Activated CD8-positive, alpha-beta T cell treated with anti-CD3 and anti-CD28 coated beads for 36 hours (primary cell): ENCODE data around the gene MAP3K1. TPM values are rescaled to one million over a fixed set of nuclear protein-coding genes. Genes with fewer than 3 reads are reported as not detected.

ENCODE experiments used
- ATAC-seq: fragments of 200-7000 bp; cut with Tn5 transposase; one replicate; pipeline ENCODE4 v1.10.0; 2021; ENCODE audit warnings: mild to moderate bottlenecking, moderate library complexity
- CTCF ChIA-PET: fragments of 350-600 bp; sonication (Branson Sonifier 250); formaldehyde crosslinking; loops from one replicate; lab custom pipeline; 2021; ENCODE audit warnings: antibody characterized with exemption; lab: Charles Lee
- POLR2A ChIA-PET: fragments of 350-600 bp; sonication (Branson Sonifier 250); formaldehyde crosslinking; loops from one replicate; lab custom pipeline; 2021; ENCODE audit warnings: antibody characterized with exemption; lab: Charles Lee
- DNase-seq: peaks from one replicate; pipeline ENCODE4 v3.0.0-alpha.2; 2020
- H3K27ac Mint-ChIP-seq: one replicate; pipeline ENCODE4 v1.8.0; 2021; ENCODE audit warnings: mild to moderate bottlenecking, mixed read lengths
- H3K27me3 Mint-ChIP-seq: one replicate; pipeline ENCODE4 v1.8.0; 2021; ENCODE audit warnings: mixed read lengths
- H3K36me3 Mint-ChIP-seq: one replicate; pipeline ENCODE4 v1.8.0; 2021; ENCODE audit warnings: low read depth, mixed read lengths
- H3K4me1 Mint-ChIP-seq: one replicate; pipeline ENCODE4 v1.8.0; 2021; ENCODE audit warnings: low read depth, mixed read lengths
- H3K4me3 Mint-ChIP-seq: one replicate; pipeline ENCODE4 v1.8.0; 2021; ENCODE audit warnings: mild to moderate bottlenecking, moderate library complexity, mixed read lengths
- H3K9me3 Mint-ChIP-seq: one replicate; pipeline ENCODE4 v1.8.0; 2021; ENCODE audit warnings: mixed read lengths
- intact Hi-C: fragments of 100-400 bp; cut with micrococcal nuclease; formaldehyde crosslinking; loops from one replicate; pipeline ENCODE4 v1.10.0; 2022
- total RNA-seq, 2 experiments: library from RNA; stranded (reverse); gene quantifications; one replicate each; pipeline ENCODE4 v1.2.3, GENCODE V29; 2021
- TF ChIP-seq, protein P1 (sequence below): fragments of 200-600 bp; IDR thresholded peaks from one replicate; pipeline ENCODE4 v1.8.0; 2022; ENCODE audit warnings: antibody characterized with exemption, mild to moderate bottlenecking

MAP3K1 gene
- total RNA-seq, 2 experiments from 2014 or later: 16.9 to 17.0 TPM

DNA sequence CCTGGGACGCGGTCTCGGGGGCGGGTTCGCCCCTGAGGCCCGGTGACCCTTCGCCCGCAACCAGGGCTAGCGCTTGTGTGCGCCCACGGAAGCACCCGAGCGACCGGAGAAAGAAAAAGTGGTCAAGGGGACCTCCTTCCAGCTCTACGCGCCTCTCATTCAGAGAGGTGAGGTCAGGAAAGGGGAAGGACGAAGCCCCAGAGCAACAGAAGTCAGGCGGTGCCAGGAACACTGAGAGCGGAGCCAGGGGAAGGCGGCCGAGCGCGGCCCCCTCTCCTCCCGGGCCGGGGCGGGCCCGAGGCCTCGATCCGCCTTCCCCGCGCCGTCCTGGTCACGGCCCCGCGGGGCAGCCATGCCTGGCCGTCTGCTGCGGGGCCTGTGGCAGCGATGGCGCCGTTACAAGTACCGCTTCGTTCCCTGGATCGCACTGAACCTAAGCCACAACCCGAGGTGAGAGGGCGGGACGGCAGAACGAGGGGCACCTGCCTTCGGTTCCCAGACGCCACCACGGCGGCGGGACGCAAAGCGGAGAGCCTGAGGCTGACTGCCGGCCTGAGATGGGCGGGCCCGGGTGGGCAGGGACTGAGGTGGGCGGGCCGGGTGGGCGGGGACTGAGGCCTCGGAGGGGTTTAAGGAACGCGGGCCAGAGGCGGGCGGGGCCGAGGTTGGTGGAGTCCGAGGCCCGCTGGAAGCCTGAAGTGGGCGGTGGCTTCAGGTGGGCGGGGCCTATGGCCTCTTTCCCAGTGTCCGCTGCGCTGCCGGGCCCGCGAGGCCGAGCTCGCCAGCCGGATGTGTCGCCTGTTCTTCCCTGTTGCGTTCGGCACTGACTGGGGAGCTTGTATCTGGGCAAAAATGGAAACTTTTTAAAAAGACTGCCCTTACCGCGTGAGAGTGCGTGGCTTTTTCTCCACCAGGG, 94.2 kb downstream of the MAP3K1 start, which contains the start of gene SETD9:
SETD9 (plus strand) TSS at position 303 of the 916 bp plus-strand sequence; CDS start at position 353, 50 bp downstream.
- H3K36me3 Mint-ChIP-seq: peaks cover 5% of the 10 kb centered on the region
- DNase-seq: peak; percentile 97
- ChIA-PET CTCF (interaction anchor here (0.6 to 2.3 kb wide), 6 partner anchors 9 to 567 kb away, joined by 3 to 13 read pairs (median 4); no protein-coding TSS in a partner anchor), POLR2A (interaction anchor here (0.6 to 2.1 kb wide), 5 partner anchors 9 to 264 kb away, joined by 3 to 8 read pairs (median 4); no protein-coding TSS in a partner anchor)
- intact Hi-C loops: no loop called here
- H3K4me1 Mint-ChIP-seq: peaks cover 19% of the 10 kb centered on the region
- H3K4me3 Mint-ChIP-seq: peak within 1 kb of the TSS; percentile 82
- peaks cover 3% of the 10 kb centered on the region for H3K27me3 Mint-ChIP-seq
- peak; percentile 93 for ATAC-seq
- no peaks in the 10 kb centered on the region for H3K9me3 Mint-ChIP-seq
- H3K27ac Mint-ChIP-seq: peak within 1 kb of the TSS; percentile 97
- TF ChIP-seq, protein P1, sequence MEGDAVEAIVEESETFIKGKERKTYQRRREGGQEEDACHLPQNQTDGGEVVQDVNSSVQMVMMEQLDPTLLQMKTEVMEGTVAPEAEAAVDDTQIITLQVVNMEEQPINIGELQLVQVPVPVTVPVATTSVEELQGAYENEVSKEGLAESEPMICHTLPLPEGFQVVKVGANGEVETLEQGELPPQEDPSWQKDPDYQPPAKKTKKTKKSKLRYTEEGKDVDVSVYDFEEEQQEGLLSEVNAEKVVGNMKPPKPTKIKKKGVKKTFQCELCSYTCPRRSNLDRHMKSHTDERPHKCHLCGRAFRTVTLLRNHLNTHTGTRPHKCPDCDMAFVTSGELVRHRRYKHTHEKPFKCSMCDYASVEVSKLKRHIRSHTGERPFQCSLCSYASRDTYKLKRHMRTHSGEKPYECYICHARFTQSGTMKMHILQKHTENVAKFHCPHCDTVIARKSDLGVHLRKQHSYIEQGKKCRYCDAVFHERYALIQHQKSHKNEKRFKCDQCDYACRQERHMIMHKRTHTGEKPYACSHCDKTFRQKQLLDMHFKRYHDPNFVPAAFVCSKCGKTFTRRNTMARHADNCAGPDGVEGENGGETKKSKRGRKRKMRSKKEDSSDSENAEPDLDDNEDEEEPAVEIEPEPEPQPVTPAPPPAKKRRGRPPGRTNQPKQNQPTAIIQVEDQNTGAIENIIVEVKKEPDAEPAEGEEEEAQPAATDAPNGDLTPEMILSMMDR: no peak

DNA sequence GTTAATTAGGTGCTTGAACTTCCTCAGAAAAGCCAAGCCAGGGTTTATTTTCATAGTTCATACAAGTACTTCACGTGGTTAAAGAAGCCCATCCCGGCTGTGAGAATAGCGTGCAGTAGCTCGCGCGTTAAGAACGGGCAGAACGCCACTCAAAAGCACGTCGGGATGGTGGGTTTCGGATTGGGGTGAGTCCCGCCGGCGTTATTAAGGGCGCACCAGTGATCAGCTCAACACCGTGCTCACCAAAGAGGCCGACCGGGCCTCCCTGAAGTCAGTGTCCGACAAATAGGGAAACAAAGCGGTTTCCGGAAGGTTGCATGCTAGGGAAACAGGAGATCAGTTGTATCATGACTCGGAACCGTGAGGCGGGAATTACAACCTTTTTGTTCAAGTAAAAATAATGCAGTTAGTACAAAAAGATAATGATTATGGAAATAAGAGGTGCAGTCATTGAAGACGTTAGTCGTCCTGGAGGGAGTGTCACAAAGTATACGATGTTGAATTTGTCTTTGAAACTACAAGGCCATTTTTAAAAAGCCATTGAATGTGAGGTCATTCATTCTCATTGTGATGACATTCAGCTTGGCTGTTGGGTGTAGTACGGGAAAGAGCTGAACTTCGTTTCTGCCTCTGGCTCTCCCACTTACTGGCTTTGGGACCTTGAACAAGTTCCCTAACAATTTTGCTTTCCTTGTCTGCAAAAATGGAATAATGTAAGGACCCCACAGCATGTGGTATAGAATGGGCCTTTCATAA, 95.0 kb downstream of the MAP3K1 start:
- TF ChIP-seq, protein P1: no peak
- Mint-ChIP-seq H3K9me3 (no peaks in the 10 kb centered on the region), H3K4me3 (peak overlapping the region; percentile 82), H3K27ac (peak overlapping the region; percentile 97), H3K4me1 (peaks cover 19% of the 10 kb centered on the region), H3K36me3 (peaks cover 5% of the 10 kb centered on the region), H3K27me3 (peaks cover 3% of the 10 kb centered on the region)
- ChIA-PET CTCF (interaction anchor here (0.6 to 2.3 kb wide), 8 partner anchors 10 to 639 kb away, joined by 3 to 13 read pairs (median 3); no protein-coding TSS in a partner anchor), POLR2A (interaction anchor here (0.6 to 2.1 kb wide), 6 partner anchors 8 to 264 kb away, joined by 3 to 8 read pairs (median 4); no protein-coding TSS in a partner anchor)
- ATAC-seq (peak; percentile 24), DNase-seq (peak; percentile 61)
- intact Hi-C loops: no loop called here

DNA sequence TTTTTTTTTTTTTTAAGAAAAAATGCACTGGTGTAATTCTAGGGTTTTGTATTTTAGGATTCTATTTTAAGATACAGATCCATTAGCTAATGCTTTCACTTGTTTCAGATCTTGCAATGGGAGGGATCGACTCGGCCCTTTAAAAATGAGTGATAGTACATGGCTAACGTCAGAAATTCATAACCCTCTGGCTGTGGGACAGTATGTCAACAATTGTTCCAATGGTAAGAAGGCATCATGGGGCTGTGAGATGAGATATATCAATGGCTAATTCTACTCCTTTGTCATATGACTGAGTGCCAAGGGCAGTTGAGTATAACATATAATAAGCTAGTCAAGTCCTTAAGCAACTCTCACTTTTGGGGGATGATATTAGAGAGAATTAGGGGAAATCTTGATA, 98.4 kb downstream of the MAP3K1 start:
- TF ChIP-seq, protein P1: no peak
- Mint-ChIP-seq H3K36me3 (peaks cover 9% of the 10 kb centered on the region), H3K9me3 (no peaks in the 10 kb centered on the region), H3K27me3 (no peaks in the 10 kb centered on the region), H3K4me3 (no peak overlapping the region), H3K4me1 (peaks cover 14% of the 10 kb centered on the region), H3K27ac (no peak overlapping the region)
- intact Hi-C loops: no loop called here
- DNase-seq (no peak), ATAC-seq (no peak)
- ChIA-PET POLR2A (no interaction called here), CTCF (no interaction called here)

DNA sequence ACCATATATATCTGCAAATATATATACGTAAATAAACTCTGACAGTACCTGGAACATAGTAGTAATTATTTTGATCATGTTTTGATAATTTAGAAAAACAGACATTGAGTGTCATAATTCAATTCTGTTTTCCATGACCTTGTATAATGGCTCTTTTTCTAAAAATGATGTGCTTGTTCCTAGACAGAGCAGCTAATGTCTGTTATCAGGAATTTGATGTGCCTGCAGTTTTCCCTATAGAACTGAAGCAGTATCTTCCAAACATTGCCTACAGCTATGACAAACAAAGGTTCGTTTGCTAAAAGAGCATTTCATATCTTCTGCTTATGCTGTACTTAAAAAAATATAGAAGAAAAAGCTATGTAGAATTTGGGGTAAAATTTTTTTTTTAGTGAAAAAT, 99.3 kb downstream of the MAP3K1 start:
- ChIA-PET POLR2A (no interaction called here), CTCF (interaction anchor here (0.7 to 1.4 kb wide), 2 partner anchors 14 to 223 kb away, joined by 3 read pairs; no protein-coding TSS in a partner anchor)
- Mint-ChIP-seq H3K27ac (no peak overlapping the region), H3K9me3 (no peaks in the 10 kb centered on the region), H3K36me3 (peaks cover 9% of the 10 kb centered on the region), H3K4me3 (no peak overlapping the region), H3K27me3 (no peaks in the 10 kb centered on the region), H3K4me1 (peaks cover 9% of the 10 kb centered on the region)
- TF ChIP-seq, protein P1: no peak
- DNase-seq (no peak), ATAC-seq (no peak)
- intact Hi-C loops: no loop called here
